GM18867 (cell line): Measurements from ENCODE around the gene TRMT10C.
"Not testable (repeated sequence)": the region's sequence is repeated elsewhere in the genome, so short reads cannot be mapped to it uniquely, and the experiment has no call there.

Experiments used
- ATAC-seq: cut with Tn5 transposase; IDR thresholded peaks from one replicate; pipeline ENCODE4 v1.9.1; 2021; ENCODE audit warnings: mild to moderate bottlenecking, moderate library complexity; ENCODE audit not compliant: unreplicated experiment

The TRMT10C gene

DNA sequence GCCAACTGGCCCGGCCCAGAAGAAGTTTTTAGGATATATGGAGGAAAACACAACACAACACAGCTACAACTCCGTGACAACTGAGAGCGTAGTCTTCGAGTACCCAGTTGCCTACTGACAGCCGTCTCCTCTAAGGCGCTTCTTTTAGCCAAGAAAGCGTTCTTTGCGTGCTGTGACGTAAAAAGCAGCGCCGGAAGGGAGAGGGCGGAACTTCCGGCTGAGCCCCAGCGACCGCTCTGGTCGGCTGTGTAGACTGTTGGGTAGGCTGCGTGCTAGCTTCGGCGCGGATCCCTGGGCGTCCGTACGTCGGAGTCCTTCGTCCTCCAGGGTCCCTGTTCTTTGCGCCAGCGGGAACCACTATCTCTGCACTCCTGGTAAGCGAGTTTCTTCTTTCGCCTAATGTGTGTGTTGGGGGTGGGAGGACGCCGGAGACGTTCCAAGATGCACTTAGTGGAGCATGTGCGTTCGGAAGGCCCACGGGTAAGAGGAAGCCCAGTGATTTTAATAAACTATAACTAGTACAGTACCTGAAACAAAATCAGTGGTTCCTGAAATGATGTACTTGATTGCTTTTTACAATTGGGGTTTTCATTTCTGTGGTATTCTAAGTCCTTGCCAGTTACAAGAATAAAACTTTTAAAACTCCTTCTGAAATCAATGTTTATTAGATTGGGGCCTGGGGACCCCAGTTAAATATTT lies at the start of gene TRMT10C:
Gene TRMT10C, plus strand, starts transcription at position 239 of the 699 bp plus-strand sequence. CDS start 2,914 bp downstream, outside the sequence.
- ATAC-seq: peak; percentile 100

DNA sequence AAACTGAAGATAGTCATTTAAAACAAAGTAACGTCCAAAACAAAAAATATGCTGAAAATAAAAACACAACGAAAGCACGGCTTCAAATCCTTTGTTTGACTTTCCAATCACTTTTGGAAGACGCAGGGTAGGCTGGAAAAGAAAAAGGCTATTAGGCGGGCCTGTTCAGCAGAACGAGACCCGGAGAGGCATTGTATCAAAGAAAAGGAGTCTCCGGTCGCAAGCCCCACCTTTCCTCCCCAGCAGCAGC lies 49.3 kb upstream of the TRMT10C start:
- peak; percentile 25 for ATAC-seq

DNA sequence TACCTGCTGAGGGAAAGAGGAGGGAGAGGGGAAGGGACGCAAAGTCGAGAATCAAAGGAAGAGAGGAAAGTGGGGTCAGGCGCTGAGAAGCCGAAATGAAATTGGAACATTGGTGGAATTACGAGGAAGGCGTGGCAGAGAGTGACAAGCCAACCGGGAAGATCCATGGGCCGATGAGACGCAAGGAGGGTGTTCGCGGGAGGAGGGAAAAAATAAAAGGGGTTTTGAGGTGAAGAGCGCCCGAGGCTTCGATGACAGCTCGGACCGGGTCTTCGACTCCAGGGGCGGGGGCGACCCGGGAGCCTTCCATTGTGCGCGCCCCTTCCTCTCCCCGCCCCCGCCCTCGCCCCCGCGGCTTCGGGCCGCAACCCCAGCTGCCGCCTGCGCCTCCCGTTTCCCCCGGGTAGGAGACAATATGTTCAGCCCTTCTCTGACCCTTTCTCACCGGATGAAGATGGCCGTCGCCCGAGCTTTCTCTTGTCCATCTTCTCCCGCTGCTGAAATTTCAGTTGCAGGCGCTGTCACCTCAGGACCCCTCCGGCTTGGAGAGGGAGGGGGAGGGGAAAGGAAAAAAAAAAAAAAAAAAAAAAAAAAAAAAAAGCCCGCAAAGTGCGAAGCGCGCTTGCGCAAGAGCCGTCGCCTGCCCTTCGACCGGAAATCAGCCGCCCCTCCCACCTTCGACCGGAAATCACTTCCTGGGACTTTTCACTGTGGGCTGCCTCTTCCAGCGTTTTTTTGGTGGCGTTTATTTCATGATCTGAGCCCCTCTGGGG lies 48.8 kb upstream of the TRMT10C start, which contains the start of gene SENP7:
Gene SENP7, minus strand, starts transcription at position 567 of the 773 bp plus-strand sequence. Its CDS starts 82 bp downstream, at position 485.
- peak; percentile 65 for ATAC-seq

GRCh38 chr3:101513419-101513986 lies 48.2 kb upstream of the TRMT10C start:
- peak; percentile 36 for ATAC-seq

- peak; percentile 97 for ATAC-seq
Observed at GRCh38 chr3:101518421-101518871, 43.2 kb upstream of the TRMT10C start.

DNA sequence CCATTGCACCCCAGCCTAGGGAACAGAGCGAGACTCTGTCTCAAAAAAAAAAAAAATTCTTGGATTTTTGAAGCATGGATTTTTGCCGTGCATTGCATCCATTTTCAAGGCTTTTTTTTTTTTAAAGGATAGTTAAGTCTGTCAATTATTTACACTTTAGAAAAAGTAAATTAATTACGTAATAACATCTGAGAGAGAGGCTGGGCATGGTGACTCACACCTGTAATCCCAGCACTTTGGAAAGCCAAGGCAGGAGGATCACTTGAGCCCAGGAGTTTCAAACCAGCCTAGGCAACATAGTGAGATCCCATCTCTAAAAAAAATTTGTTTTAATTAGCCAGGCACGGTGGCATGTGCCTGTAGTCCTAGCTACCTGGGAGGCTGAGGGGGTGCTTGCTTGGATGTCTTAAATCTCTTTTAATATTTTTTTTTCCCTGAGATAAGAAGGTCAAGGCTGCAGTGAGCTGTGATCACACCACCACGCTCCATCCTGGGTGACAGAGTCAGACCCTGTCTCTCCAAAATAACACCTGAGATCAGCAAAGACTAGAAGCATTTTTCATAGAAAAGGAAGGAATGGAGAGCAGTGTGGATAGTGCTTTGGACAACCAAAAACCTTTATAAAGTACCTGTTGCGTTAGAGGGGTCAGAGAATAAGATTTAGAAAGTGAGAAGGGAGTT lies 41.8 kb upstream of the TRMT10C start:
- ATAC-seq: no peak

DNA sequence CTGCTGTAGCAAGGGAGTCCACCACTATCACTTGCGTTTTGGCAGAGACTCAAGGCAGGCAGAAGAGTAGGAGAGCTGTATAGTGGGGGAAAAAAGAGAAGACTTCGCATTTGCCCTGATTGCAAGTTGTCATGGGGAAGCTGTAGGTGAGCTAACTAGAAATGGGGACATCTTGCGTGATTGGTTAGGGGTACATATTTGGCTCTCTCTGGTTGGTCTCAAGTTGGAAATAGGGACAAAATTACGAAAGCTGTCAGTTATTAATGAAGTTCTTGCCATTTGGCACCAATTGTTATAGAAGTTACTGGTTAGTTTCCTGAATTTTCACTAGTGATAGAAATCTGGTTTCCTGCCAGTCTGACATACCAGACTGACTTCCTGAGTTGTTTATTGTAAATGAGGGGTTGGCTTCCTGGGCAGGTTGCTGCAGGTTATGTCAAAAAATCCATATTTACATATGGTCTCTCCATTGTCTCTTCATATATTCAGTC lies 40.4 kb upstream of the TRMT10C start:
- no peak for ATAC-seq

- ATAC-seq: no peak
Observed at GRCh38 chr3:101527441-101527840, 34.2 kb upstream of the TRMT10C start.

DNA sequence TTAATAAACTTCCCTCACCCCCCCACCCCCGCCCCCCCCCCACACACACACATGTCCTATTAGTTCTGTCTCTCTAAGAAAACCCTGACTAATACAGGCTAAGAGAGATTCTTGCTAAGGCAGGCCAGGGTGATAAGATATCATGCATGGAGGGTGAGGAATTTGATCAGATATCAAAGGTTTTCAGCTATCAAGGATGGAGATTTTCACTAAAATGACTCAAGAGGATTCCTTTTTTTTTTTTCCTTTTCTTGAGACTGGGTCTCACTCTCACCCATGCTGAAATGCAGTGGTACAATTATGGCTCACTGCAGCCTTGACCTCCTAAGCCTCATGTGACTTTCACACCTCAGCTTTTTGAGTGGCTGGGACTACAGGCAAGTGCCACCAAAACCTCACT lies 33.8 kb upstream of the TRMT10C start:
- ATAC-seq: no peak

GRCh38 chr3:101529816-101530685 lies 31.6 kb upstream of the TRMT10C start:
- no peak for ATAC-seq

- ATAC-seq: no peak
Observed at GRCh38 chr3:101530686-101531047, 31.0 kb upstream of the TRMT10C start.

DNA sequence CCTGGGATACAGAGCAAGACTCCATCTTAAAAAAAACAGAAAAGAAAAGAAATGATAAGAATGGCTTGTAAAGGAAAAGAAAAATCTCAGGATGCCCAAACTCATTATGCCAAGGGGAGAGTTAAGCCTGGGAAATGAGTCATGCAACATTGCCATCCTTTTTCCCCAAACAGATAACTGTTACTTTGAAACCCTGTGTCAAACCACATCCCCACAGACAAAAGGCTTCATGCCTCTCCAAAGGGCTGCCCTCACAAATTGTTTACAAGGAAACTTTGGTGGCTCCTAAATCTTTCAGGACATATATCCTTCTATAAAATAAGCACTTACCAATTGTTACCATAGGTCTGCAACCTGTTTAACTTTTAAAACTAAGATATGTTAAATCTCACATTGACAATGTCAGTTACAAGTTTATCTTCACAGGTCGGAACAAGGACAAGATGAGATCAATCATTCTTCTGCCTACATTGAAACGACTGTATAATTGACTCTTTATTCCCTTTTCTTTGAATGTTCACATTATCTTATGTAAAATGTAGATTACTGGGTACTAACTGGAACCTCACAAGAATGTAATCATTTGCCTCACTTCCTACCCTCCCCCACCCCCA lies 30.1 kb upstream of the TRMT10C start:
- ATAC-seq: no peak

- no peak for ATAC-seq
Observed at GRCh38 chr3:101532783-101533602, 28.7 kb upstream of the TRMT10C start.

- ATAC-seq: no peak
Observed at GRCh38 chr3:101533603-101533968, 28.1 kb upstream of the TRMT10C start.

DNA sequence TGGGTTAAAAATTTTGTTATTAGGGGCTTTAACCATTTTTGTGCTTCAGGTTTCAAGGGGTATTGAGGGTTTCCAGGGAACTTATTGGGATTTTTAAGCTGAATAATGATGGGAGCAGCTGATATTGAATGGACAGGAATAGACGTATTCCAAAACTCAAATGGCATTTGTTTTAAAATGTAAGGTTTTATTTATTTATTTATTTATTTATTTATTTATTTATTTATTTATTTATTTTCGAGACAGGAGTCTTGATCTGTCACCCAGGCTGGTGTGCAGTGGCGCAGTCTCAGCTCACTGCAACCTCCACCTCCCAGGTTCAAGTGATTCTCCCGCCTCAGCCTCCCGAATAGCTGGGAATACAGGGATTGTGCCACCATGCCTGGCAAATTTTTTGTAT lies 26.4 kb upstream of the TRMT10C start:
- ATAC-seq: no peak

DNA sequence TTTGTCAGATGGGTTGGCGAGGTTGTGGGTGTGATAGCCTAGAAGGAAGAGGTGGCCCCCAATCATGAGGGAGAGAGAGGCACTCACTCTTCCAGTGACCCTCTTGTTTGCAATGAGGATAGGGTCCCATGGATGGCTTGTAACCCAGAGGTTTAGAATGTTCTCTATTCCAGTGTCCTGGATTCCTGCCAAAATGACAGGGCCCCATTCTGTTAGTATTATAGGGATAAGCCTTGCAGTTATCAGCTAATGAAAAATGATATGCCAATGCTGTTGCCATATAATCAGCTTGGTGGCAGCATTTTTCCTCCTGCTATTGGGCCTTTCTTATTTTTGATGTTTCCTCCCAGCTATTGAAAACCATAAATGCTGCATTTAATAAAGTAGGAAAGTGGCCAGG lies 25.4 kb upstream of the TRMT10C start:
- no peak for ATAC-seq

DNA sequence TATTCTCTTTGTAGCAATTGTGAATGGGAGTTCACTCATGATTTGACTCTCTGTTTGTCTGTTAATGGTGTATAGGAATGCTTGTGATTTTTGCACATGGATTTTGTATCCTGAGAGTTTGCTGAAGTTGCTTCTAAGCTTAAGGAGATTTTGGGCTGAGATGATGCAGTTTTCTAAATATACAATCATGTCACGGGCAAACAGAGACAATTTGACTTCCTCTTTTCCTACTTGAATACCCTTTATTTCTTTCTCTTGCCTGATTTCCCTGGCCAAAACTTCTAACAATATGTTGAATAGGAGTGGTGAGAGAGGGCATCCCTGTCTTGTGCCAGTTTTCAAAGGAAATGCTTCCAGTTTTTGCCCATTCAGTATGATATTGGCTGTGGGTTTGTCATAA lies 24.7 kb upstream of the TRMT10C start:
- ATAC-seq: not testable (repeated sequence)

DNA sequence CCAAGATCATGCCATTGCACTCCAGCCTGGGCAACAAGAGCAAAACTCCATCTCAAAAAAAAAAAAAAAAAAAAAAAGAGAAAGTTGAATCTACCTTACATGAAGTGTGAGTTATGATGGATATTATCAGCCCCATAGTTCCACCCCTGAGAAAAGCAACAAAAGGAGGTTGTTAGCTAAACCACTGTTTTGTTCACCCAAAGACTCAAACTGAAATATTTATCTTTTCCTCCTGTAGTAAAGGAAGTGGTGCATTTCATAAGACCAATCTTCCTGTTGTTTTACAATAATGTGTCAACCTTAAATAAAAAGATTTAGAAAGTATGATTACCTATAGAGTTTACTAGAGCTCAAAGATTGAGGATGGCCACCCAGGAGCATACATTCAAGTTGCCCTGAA lies 18.7 kb upstream of the TRMT10C start:
- no peak for ATAC-seq

- no peak for ATAC-seq
Observed at GRCh38 chr3:101544161-101544850, 17.4 kb upstream of the TRMT10C start.
